KOPT-K1 (cell line): ENCODE results near the gene SELENOM.
"Not testable (repeated sequence)": the region's sequence is repeated elsewhere in the genome, so short reads cannot be mapped to it uniquely, and the experiment has no call there.

Source experiments
- H3K27ac ChIP-seq: fragments of 200-600 bp; sonication (generic); 2 replicates; pipeline ENCODE4 v1.5.1; 2016; ENCODE audit warnings: antibody characterized with exemption, mild to moderate bottlenecking, low read depth, low read length; ENCODE audit not compliant: poor library complexity, severe bottlenecking
- H3K36me3 ChIP-seq: fragments of 200-600 bp; sonication (generic); 2 replicates; pipeline ENCODE4 v1.5.1; 2017; ENCODE audit warnings: antibody characterized with exemption, mild to moderate bottlenecking, low read length, moderate library complexity; ENCODE audit not compliant: insufficient read depth
- H3K9me3 ChIP-seq: fragments of 200-600 bp; sonication (generic); 2 replicates; pipeline ENCODE4 v1.5.1; 2017; ENCODE audit warnings: antibody characterized with exemption, low read length, mild to moderate bottlenecking; ENCODE audit not compliant: insufficient read depth, poor library complexity, severe bottlenecking

Gene SELENOM

GRCh38 chr22:31068970-31069369, 38.4 kb downstream of the SELENOM start:
- Histone ChIP-seq H3K27ac (no peak overlapping the region), H3K9me3 (no peaks in the 10 kb centered on the region)

GRCh38 chr22:31064369-31064768, 43.0 kb downstream of the SELENOM start:
- no peaks in the 10 kb centered on the region for H3K36me3 ChIP-seq
- H3K27ac ChIP-seq = no peak overlapping the region
- H3K9me3 ChIP-seq = no peaks in the 10 kb centered on the region

More at GRCh38 chr22:31068970-31069369, 38.4 kb downstream of the SELENOM start:
- H3K36me3 ChIP-seq = no peaks in the 10 kb centered on the region

- Histone ChIP-seq H3K9me3 (no peaks in the 10 kb centered on the region), H3K27ac (no peak overlapping the region), H3K36me3 (no peaks in the 10 kb centered on the region)
These were observed 44.7 kb downstream of the SELENOM start for GRCh38 chr22:31062566-31063230.

- not testable (repeated sequence) for H3K27ac ChIP-seq, H3K9me3 ChIP-seq, H3K36me3 ChIP-seq
These were observed 47.7 kb downstream of the SELENOM start for GRCh38 chr22:31059663-31060062.

DNA sequence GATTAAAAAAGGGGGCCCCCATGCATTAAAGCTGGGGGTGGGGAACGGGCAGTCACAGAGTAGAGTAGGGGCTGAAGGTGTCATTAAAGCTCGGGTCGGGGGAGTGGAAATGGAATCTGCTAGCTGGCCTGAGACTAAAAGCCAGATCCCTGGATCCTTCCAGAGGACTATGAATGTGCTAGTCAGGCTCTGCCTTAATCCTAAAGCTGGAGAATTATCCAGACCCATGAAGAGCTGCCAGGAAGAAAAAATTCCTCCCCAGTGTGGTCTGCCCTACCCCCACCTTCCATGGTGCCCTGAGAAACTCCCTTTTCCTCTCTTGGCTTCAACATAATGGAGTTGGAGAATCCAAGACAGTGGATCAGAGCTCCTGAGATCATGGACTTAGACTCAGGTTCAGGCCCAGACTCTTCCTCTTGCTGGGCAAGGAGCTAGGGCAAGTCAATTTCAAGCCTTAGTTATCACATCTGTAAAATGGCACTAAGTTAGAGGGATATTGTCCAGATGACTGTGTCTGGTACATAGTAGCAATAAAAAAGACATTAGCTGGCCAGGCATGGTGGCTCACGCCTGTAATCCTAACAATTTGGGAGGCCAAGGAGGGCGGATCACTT, 50.3 kb downstream of the SELENOM start:
- no peak overlapping the region for H3K27ac ChIP-seq
- H3K9me3 ChIP-seq = no peaks in the 10 kb centered on the region
- no peaks in the 10 kb centered on the region for H3K36me3 ChIP-seq

DNA sequence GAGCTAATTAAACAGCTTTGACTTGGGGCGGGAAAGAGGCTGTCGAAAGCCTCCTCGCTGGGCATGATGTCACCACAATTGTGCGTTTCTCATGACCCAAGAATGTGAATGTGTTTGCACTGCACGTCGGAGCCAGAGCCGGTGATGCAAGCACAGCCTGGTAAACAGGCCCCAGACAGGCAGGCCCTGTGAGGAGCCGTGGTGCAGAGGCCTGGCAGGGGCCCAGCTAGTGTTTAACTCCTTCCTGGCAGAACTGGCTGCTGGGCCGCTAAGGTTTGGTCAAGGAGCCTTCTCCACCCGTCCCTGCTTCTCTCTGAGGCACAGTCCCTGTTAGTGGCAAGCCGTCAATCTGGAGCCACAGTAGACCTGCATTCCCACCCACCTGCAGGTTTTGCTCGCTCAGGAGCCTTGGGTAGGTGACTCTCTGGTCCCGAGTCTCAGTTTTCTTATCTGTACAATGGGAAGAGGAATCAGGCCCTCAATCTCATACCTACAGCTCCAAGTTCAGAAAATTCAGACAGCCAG, 51.7 kb downstream of the SELENOM start:
- Histone ChIP-seq H3K9me3 (no peaks in the 10 kb centered on the region), H3K27ac (no peak overlapping the region), H3K36me3 (no peaks in the 10 kb centered on the region)

DNA sequence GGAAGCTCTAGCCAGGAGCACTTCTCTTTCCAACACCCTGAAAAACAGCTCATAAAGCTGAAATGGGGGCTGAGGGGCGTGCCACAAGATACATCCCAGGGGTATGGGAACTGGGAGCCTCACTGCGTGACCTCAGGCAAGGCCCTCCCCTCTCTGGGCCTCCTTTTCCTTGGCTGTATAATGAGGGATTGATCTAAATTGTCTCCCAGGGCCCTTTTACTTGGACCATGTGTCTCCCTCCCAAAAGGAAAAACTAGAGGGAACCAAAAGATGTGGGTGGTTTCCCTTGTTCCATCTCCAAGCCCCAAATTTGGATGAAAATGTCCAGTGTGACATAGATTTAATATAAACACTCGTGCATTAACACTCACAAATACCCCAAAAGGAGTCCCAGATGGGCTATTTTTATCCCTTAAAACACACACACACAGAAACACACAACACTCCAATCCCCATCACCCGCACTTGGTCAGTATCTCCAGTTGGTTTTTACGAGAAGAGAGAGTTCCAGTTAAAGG, 52.2 kb downstream of the SELENOM start:
- Histone ChIP-seq H3K9me3 (no peaks in the 10 kb centered on the region), H3K27ac (no peak overlapping the region), H3K36me3 (no peaks in the 10 kb centered on the region)
